ENCODE data around the gene LIMS1.

LIMS1 gene

GRCh38 chr2:108586631-108587030 lies 52.4 kb downstream of the LIMS1 start:
- DNase-seq (ENCODE audit: extremely low spot score) = no peak
- TF ChIP-seq CTCF (IDR thresholded peaks at IDR 0.05; ENCODE audit: control extremely low read depth, extremely low read depth, low read depth, missing control alignments) = no peak
- CTCF ChIA-PET = interaction anchor here (1.0 to 2.8 kb wide), 8 partner anchors 13 to 402 kb away, joined by 3 to 19 read pairs (median 4); no protein-coding TSS in a partner anchor
- POLR2A ChIA-PET = no interaction called here

- ChIA-PET POLR2A (no interaction called here), CTCF (interaction anchor here (0.7 to 2.1 kb wide), 7 partner anchors 14 to 403 kb away, joined by 3 to 18 read pairs (median 4); no protein-coding TSS in a partner anchor)
- no peak for DNase-seq (ENCODE audit: extremely low spot score)
- TF ChIP-seq CTCF (IDR thresholded peaks at IDR 0.05; ENCODE audit: control extremely low read depth, extremely low read depth, low read depth, missing control alignments) = no peak
Measured at GRCh38 chr2:108587621-108588020, 53.4 kb downstream of the LIMS1 start.

GRCh38 chr2:108588070-108588668 lies 53.9 kb downstream of the LIMS1 start:
- ChIA-PET POLR2A (no interaction called here), CTCF (interaction anchor here (0.7 to 1.2 kb wide), 2 partner anchors 17 to 48 kb away, joined by 3 to 4 read pairs; no protein-coding TSS in a partner anchor)
- DNase-seq (ENCODE audit: extremely low spot score) = no peak
- no peak for TF ChIP-seq CTCF (IDR thresholded peaks at IDR 0.05; ENCODE audit: control extremely low read depth, extremely low read depth, low read depth, missing control alignments)

GRCh38 chr2:108589372-108589771 lies 55.1 kb downstream of the LIMS1 start:
- TF ChIP-seq CTCF (IDR thresholded peaks at IDR 0.05; ENCODE audit: control extremely low read depth, extremely low read depth, low read depth, missing control alignments) = no peak
- ChIA-PET POLR2A (no interaction called here), CTCF (no interaction called here)
- no peak for DNase-seq (ENCODE audit: extremely low spot score)

GRCh38 chr2:108589781-108590180 lies 55.5 kb downstream of the LIMS1 start:
- ChIA-PET POLR2A (no interaction called here), CTCF (no interaction called here)
- DNase-seq (ENCODE audit: extremely low spot score) = no peak
- TF ChIP-seq CTCF (IDR thresholded peaks at IDR 0.05; ENCODE audit: control extremely low read depth, extremely low read depth, low read depth, missing control alignments) = no peak

GRCh38 chr2:108591163-108591562 lies 56.9 kb downstream of the LIMS1 start:
- TF ChIP-seq CTCF (IDR thresholded peaks at IDR 0.05; ENCODE audit: control extremely low read depth, extremely low read depth, low read depth, missing control alignments) = no peak
- ChIA-PET CTCF (no interaction called here), POLR2A (no interaction called here)
- DNase-seq (ENCODE audit: extremely low spot score) = no peak
